Prostate gland (tissue), 2 donors: ENCODE data around the gene NCOA3. TPM values are rescaled to one million over a fixed set of nuclear protein-coding genes. Genes with fewer than 3 reads are reported as not detected.

Experiments used
- DNase-seq: peaks from one replicate; pipeline ENCODE4 v3.0.0-alpha.2; 2019; ENCODE audit warnings: low spot score
- H3K27ac ChIP-seq, 2 donors: fragments of 200-600 bp; sonication (generic); 2 replicates each; pipeline ENCODE4 v1.5.1; 2017 to 2019
- H3K27me3 ChIP-seq: fragments of 200-600 bp; sonication (generic); replicated peaks from 2 replicates; pipeline ENCODE4 v1.5.1; 2019; ENCODE audit not compliant: insufficient read depth
- H3K36me3 ChIP-seq, 2 donors: fragments of 200-600 bp; sonication (generic); 1 replicate in 1 of 2; 2 replicates in 1 of 2; pipeline versions ENCODE4 v1.5.1 to v1.8.1; 2017 to 2019
- H3K4me1 ChIP-seq: fragments of 200-600 bp; sonication (generic); replicated peaks from 2 replicates; pipeline ENCODE4 v1.5.1; 2019
- H3K4me3 ChIP-seq, 2 donors: fragments of 200-600 bp; sonication (generic); 2 replicates each; pipeline ENCODE4 v1.5.1; 2017 to 2019
- H3K9me3 ChIP-seq: fragments of 200-600 bp; sonication (generic); 2 replicates; pipeline ENCODE4 v1.5.1; 2017
- POLR2A ChIP-seq: fragments of 450-650 bp; IDR thresholded peaks from one replicate; pipeline ENCODE4 v1.6.1; 2016; ENCODE audit warnings: antibody characterized with exemption, mild to moderate bottlenecking
- POLR2AphosphoS5 ChIP-seq: sonication (generic); formaldehyde crosslinking; IDR thresholded peaks from one replicate; pipeline ENCODE4 v1.6.1; 2017; ENCODE audit warnings: antibody characterized with exemption
- WGBS: methylation state at CpG from one replicate; pipeline ENCODE4 v1.1.5; 2018; 5-methylcytosine and 5-hydroxymethylcytosine counted together
- intact Hi-C: fragments of 100-400 bp; cut with DNase I; formaldehyde crosslinking; loops from one replicate; pipeline ENCODE4 v1.14.2; 2022
- total RNA-seq, 2 donors: library from RNA; depleted of rRNA; stranded (reverse); fragments of >200 nt; gene quantifications; one replicate each; pipeline ENCODE4 v1.1.0, GENCODE V29; 2016
- TF ChIP-seq, protein P1 (sequence below), 4 experiments: fragments of 200-600 bp in 2 of 4; fragments of 450-650 bp in 2 of 4; sonication (generic) in 2 of 4; IDR thresholded peaks; 1 replicate in 3 of 4; 2 replicates in 1 of 4; pipeline ENCODE4 v1.5.1; 2016 to 2019; ENCODE audit warnings: antibody characterized with exemption in 4 of 4, mild to moderate bottlenecking in 2 of 4, moderate library complexity in 2 of 4

NCOA3 gene
- total RNA-seq, 2 donors from 2014 or later, result 21.6 to 35.6 TPM

DNA sequence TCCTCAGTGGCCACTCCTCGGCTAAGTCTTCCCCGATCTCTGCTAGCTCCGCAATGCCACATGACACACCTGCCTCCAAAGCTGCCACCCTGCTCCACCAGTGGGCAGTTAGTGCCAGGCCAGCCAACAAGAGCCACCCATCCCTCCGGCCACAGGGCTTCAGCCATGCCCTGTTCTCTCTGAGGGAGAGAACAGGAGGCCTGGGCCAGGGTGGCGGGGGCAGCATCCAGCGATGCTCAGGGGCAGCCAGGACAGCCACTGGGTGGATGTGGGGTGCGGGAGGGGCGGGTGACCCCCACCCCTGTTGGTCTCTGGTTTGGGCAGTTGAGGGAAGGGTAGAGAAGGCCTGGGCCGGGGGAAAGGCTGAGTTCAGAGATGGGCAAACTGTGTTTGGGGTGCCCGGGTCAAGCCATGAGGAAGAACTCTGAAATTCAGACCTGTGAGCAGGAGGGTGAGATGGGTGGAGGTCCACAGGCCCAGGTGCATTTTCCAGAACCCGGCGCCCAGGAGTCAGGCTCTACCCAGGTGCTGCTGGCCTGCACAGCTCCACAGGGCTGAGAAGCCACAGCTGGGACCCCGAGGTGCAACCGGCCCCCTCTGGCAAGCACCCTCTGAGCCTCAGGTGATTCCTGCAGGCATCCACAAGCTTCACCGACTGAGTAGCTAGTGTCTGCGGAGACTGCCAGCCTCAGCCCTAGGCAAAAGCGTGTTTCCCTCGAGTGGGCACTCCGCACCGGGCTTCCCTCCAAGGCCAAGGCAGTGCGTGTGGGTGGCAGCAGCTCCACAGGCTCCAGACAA lies 192.5 kb downstream of the NCOA3 start:
- intact Hi-C loops, result no loop called here
- no peak for DNase-seq
- Histone ChIP-seq H3K36me3 (no peaks in the 10 kb centered on the region), H3K27ac (no peak overlapping the region), H3K4me3 (no peak overlapping the region), H3K27me3 (no peaks in the 10 kb centered on the region), H3K4me1 (no peaks in the 10 kb centered on the region), H3K9me3 (no peaks in the 10 kb centered on the region)
- TF ChIP-seq, protein P1, sequence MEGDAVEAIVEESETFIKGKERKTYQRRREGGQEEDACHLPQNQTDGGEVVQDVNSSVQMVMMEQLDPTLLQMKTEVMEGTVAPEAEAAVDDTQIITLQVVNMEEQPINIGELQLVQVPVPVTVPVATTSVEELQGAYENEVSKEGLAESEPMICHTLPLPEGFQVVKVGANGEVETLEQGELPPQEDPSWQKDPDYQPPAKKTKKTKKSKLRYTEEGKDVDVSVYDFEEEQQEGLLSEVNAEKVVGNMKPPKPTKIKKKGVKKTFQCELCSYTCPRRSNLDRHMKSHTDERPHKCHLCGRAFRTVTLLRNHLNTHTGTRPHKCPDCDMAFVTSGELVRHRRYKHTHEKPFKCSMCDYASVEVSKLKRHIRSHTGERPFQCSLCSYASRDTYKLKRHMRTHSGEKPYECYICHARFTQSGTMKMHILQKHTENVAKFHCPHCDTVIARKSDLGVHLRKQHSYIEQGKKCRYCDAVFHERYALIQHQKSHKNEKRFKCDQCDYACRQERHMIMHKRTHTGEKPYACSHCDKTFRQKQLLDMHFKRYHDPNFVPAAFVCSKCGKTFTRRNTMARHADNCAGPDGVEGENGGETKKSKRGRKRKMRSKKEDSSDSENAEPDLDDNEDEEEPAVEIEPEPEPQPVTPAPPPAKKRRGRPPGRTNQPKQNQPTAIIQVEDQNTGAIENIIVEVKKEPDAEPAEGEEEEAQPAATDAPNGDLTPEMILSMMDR (IDR thresholded peaks at IDR 0.05), result no peak
- TF ChIP-seq POLR2A (no peak), POLR2AphosphoS5 (no peak)
- WGBS, result 93% methylated on average over 21 of the region's 21 CpGs

DNA sequence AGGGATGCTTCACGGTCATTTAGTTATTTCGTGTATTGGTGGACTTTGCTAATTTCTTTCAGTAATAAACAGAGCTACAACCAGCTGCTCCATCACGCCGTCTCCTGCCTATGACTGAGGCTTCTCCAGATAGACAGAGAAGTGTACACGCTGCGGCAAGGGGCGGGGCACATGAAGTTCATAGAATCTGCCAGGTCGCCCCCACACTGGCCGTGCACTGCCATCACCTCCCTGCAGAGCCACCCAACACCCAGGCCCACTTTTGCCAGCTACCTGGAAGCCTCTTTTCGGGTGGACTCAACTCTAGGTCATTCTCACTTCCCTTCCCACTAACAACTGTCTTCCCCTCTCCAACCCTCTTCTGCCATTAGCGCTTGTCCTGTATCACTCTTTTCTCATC lies 195.2 kb downstream of the NCOA3 start:
- H3K4me1 ChIP-seq, result no peaks in the 10 kb centered on the region

DNA sequence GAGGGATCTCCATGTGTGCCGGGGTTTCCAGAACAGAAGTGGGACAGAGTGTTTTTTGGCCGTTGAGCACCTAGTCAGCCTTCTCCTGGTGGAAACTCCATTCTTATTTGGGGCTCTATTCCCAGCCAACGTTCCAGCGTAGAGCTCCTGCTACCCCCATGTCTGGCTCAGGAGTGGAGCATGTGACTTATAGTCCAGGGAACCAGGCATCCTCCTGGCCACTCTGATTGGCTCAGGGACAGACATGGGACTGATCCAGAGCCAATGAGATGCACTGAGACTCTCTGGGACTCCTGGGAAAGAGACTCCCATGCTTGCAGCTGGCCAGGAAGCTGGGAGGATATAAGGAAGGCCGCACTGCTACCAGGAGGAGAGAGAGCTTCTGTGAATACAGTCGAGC lies 196.5 kb downstream of the NCOA3 start:
- Histone ChIP-seq H3K4me1 (no peaks in the 10 kb centered on the region), H3K36me3 (no peaks in the 10 kb centered on the region), H3K9me3 (no peaks in the 10 kb centered on the region), H3K4me3 (no peak overlapping the region), H3K27me3 (no peaks in the 10 kb centered on the region), H3K27ac (no peak overlapping the region)
- WGBS, result 97% methylated on average over 6 of the region's 6 CpGs
- DNase-seq, result no peak
- TF ChIP-seq POLR2A (no peak), POLR2AphosphoS5 (no peak)
- TF ChIP-seq, protein P1 (IDR thresholded peaks at IDR 0.05), result no peak
- intact Hi-C loops, result no loop called here

More for the DNA sequence above, 195.2 kb downstream of the NCOA3 start:
- Histone ChIP-seq H3K27ac (no peak overlapping the region), H3K36me3 (no peaks in the 10 kb centered on the region), H3K9me3 (no peaks in the 10 kb centered on the region), H3K27me3 (no peaks in the 10 kb centered on the region), H3K4me3 (no peak overlapping the region)
- 96% methylated on average over 11 of the region's 11 CpGs for WGBS
- intact Hi-C loops, result no loop called here
- no peak for DNase-seq
- TF ChIP-seq POLR2AphosphoS5 (no peak), POLR2A (no peak)
- TF ChIP-seq, protein P1 (IDR thresholded peaks at IDR 0.05), result no peak

DNA sequence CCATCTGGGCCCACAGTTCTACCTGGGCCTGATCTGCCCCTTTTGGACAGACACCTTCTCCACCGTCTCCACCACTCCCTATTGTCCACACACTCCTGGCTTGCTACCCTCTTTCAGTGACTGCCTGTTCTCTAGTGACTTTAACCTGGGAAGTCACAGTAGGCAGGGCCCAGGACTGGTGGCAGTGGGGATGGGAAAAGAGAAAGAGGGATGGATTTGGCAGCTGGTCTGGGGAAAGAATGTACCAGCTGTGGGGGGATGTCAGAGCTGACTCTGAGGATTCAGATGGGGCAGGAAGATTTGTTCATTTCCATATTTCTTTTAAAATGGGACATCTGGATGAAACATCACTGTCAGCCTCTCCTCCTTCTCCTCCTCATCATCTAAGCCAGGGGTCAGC lies 198.1 kb downstream of the NCOA3 start:
- H3K4me3 ChIP-seq, result no peak overlapping the region
- H3K9me3 ChIP-seq, result no peaks in the 10 kb centered on the region
- no peak for DNase-seq
- WGBS, result 73% methylated on average over 1 of the region's 1 CpG
- no peaks in the 10 kb centered on the region for H3K4me1 ChIP-seq
- no peak overlapping the region for H3K27ac ChIP-seq
- intact Hi-C loops, result no loop called here
- H3K27me3 ChIP-seq, result no peaks in the 10 kb centered on the region
- no peaks in the 10 kb centered on the region for H3K36me3 ChIP-seq
- no peak for TF ChIP-seq POLR2AphosphoS5
- TF ChIP-seq POLR2A, result no peak
- TF ChIP-seq, protein P1 (IDR thresholded peaks at IDR 0.05), result no peak

DNA sequence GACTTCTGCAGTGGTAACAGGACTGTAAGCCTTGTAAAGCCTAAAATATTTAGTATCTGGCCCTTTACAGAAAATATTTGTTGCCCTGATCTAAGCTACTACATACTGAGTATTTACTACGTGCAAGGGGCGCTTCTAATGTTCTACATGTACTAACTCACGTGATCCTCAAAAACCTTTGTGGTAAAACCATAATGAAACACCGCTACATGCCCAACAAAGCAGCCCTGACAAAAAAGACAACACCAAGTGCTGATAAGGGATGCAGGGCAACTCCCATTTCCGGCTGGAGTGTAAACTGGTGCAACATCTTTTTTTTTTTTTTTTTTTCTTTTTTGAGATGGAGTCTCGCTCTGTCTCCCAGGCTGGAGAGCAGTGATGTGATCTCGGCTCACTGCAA lies 198.6 kb downstream of the NCOA3 start:
- TF ChIP-seq POLR2AphosphoS5 (no peak), POLR2A (no peak)
- TF ChIP-seq, protein P1 (IDR thresholded peaks at IDR 0.05), result no peak
- no peaks in the 10 kb centered on the region for H3K9me3 ChIP-seq
- intact Hi-C loops, result no loop called here
- 85% methylated on average over 7 of the region's 7 CpGs for WGBS
- no peak overlapping the region for H3K4me3 ChIP-seq
- no peak overlapping the region for H3K27ac ChIP-seq
- no peaks in the 10 kb centered on the region for H3K36me3 ChIP-seq
- H3K27me3 ChIP-seq, result no peaks in the 10 kb centered on the region
- no peaks in the 10 kb centered on the region for H3K4me1 ChIP-seq
- no peak for DNase-seq
